GM23338 (cell line): ENCODE measurements around the gene DENR. TPM values are rescaled to one million over a fixed set of nuclear protein-coding genes. Genes with fewer than 3 reads are reported as not detected.
A peak's percentile ranks its signal among the peaks of the same experiment; 100 is the strongest.

Source experiments
- ATAC-seq: fragments of 200-7000 bp; cut with Tn5 transposase; 3 replicates; pipeline ENCODE4 v1.9.1; 2020
- DNase-seq: peaks from one replicate; pipeline ENCODE4 v3.0.0-alpha.2; 2015; ENCODE audit warnings: low spot score
- H2AFZ ChIP-seq: fragments of 200-600 bp; sonication (generic); 2 replicates; pipeline ENCODE4 v1.8.0; 2016; ENCODE audit warnings: antibody characterized with exemption, mild to moderate bottlenecking, moderate library complexity
- H3F3A ChIP-seq: fragments of 200-600 bp; sonication (generic); replicated peaks from 2 replicates; pipeline ENCODE4 v1.8.0; 2017; ENCODE audit warnings: antibody characterized with exemption, mixed run types, low read depth
- H3K27ac ChIP-seq: fragments of 200-600 bp; sonication (generic); 2 replicates; pipeline ENCODE4 v1.6.1; 2016; ENCODE audit warnings: low read depth
- H3K27me3 ChIP-seq: fragments of 200-600 bp; sonication (generic); 2 replicates; pipeline ENCODE4 v1.8.0; 2016; ENCODE audit warnings: mild to moderate bottlenecking, mixed run types, moderate library complexity; ENCODE audit not compliant: insufficient read depth
- H3K36me3 ChIP-seq: fragments of 200-600 bp; sonication (generic); 2 replicates; pipeline ENCODE4 v1.8.0; 2016; ENCODE audit warnings: mild to moderate bottlenecking; ENCODE audit not compliant: insufficient read depth
- H3K4me1 ChIP-seq: fragments of 200-600 bp; sonication (generic); 2 replicates; pipeline ENCODE4 v1.8.0; 2016; ENCODE audit warnings: mild to moderate bottlenecking, moderate library complexity; ENCODE audit not compliant: insufficient read depth
- H3K4me2 ChIP-seq: fragments of 200-600 bp; sonication (generic); 2 replicates; pipeline ENCODE4 v1.7.1; 2017; ENCODE audit warnings: mixed run types
- H3K4me3 ChIP-seq: fragments of 200-600 bp; sonication (generic); 2 replicates; pipeline ENCODE4 v1.6.1; 2016; ENCODE audit warnings: mixed run types
- H3K79me2 ChIP-seq: fragments of 200-600 bp; sonication (generic); replicated peaks from 2 replicates; pipeline ENCODE4 v1.8.0; 2017; ENCODE audit warnings: mild to moderate bottlenecking; ENCODE audit not compliant: insufficient read depth
- H3K9me2 ChIP-seq: fragments of 200-600 bp; sonication (generic); 2 replicates; pipeline ENCODE4 v1.8.0; 2017; ENCODE audit not compliant: insufficient read depth
- H4K20me1 ChIP-seq: fragments of 200-600 bp; sonication (generic); replicated peaks from 2 replicates; pipeline ENCODE4 v1.8.0; 2017; ENCODE audit warnings: mild to moderate bottlenecking; ENCODE audit not compliant: insufficient read depth
- H3K27ac Mint-ChIP-seq: 2 replicates; pipeline ENCODE4 v1.8.0; 2020; ENCODE audit warnings: inconsistent platforms, mild to moderate bottlenecking, moderate library complexity, mixed read lengths
- H3K27me3 Mint-ChIP-seq: 3 replicates; pipeline ENCODE4 v1.8.0; 2022; ENCODE audit warnings: low read depth, mild to moderate bottlenecking, moderate library complexity, mixed read lengths, inconsistent platforms; ENCODE audit not compliant: insufficient read depth, poor library complexity
- H3K36me3 Mint-ChIP-seq: 3 replicates; pipeline ENCODE4 v1.8.0; 2021; ENCODE audit warnings: low read depth, mild to moderate bottlenecking, inconsistent platforms, moderate library complexity, mixed read lengths
- H3K4me1 Mint-ChIP-seq: 3 replicates; pipeline ENCODE4 v1.8.0; 2020; ENCODE audit warnings: mild to moderate bottlenecking, inconsistent platforms, mixed read lengths
- H3K4me3 Mint-ChIP-seq: 3 replicates; pipeline ENCODE4 v1.8.0; 2021; ENCODE audit warnings: moderate library complexity, mild to moderate bottlenecking, inconsistent platforms, mixed read lengths
- H3K9me3 Mint-ChIP-seq: 3 replicates; pipeline ENCODE4 v1.8.0; 2020; ENCODE audit warnings: moderate library complexity, mild to moderate bottlenecking, inconsistent platforms, mixed read lengths
- CREB1 ChIP-seq: fragments of 250-450 bp; sonication (Bioruptor Pico); IDR thresholded peaks from 2 replicates; pipeline ENCODE4 v1.5.0; 2020; ENCODE audit warnings: low read depth, mild to moderate bottlenecking, moderate library complexity
- EZH2phosphoT487 ChIP-seq: fragments of 200-600 bp; sonication (generic); IDR thresholded peaks from one replicate; pipeline ENCODE4 v1.8.1; 2018; ENCODE audit warnings: antibody characterized with exemption; ENCODE audit not compliant: unreplicated experiment
- JUNB ChIP-seq: IDR thresholded peaks from one replicate; pipeline ENCODE4 v1.6.1; 2016; ENCODE audit warnings: antibody characterized with exemption; ENCODE audit not compliant: unreplicated experiment
- NANOG ChIP-seq: IDR thresholded peaks from 2 replicates; pipeline ENCODE4 v1.6.1; 2016; ENCODE audit warnings: antibody characterized with exemption, borderline replicate concordance
- POLR2AphosphoS5 ChIP-seq: IDR thresholded peaks from 2 replicates; pipeline ENCODE4 v1.6.1; 2016; ENCODE audit warnings: antibody characterized with exemption, low read depth
- STAT1 ChIP-seq: IDR thresholded peaks from one replicate; pipeline ENCODE4 v1.6.1; 2016; ENCODE audit warnings: antibody characterized with exemption; ENCODE audit not compliant: unreplicated experiment
- ZNF114 ChIP-seq: fragments of 250-450 bp; sonication (Bioruptor Pico); IDR thresholded peaks from 2 replicates; pipeline ENCODE4 v1.5.0; 2020; ENCODE audit warnings: mild to moderate bottlenecking, moderate library complexity
- ZNF331 ChIP-seq: fragments of 250-450 bp; sonication (Bioruptor Pico); IDR thresholded peaks from 2 replicates; pipeline ENCODE4 v1.5.0; 2020; ENCODE audit warnings: low read depth, mild to moderate bottlenecking, moderate library complexity
- polyA plus RNA-seq: library from polyadenylated mRNA; unstranded; fragments of >200 nt; fragmentation: Nextera tagmentation; extraction: Ambion mirVana; gene quantifications from 2 replicates; pipeline ENCODE4 v1.2.1, GENCODE V29; 2016
- total RNA-seq: library from RNA; depleted of rRNA; stranded (reverse); fragments of >200 nt; shearing (Covaris generic); gene quantifications from 2 replicates; pipeline ENCODE4 v1.2.3, GENCODE V29; 2014
- TF ChIP-seq, protein P1 (sequence below): IDR thresholded peaks from 2 replicates; pipeline ENCODE4 v1.6.1; 2016; ENCODE audit warnings: antibody characterized with exemption
- TF ChIP-seq, protein P2 (sequence below), 2 experiments: fragments of 200-600 bp in 1 of 2; sonication (generic) in 1 of 2; conservative IDR thresholded peaks; 2 replicates each; pipeline versions ENCODE4 v1.5.1 to v1.6.1; 2016 to 2017; ENCODE audit warnings: antibody characterized with exemption in 2 of 2, low read depth in 2 of 2, mild to moderate bottlenecking in 2 of 2, moderate library complexity in 1 of 2
- TF ChIP-seq, protein P3 (sequence below): fragments of 250-450 bp; sonication (Bioruptor Pico); IDR thresholded peaks from 2 replicates; pipeline ENCODE4 v1.5.0; 2020; ENCODE audit warnings: mild to moderate bottlenecking, moderate library complexity

DENR gene
- total and polyA plus RNA-seq, 2 experiments from 2014 or later, result 55.2 to 130 TPM

DNA sequence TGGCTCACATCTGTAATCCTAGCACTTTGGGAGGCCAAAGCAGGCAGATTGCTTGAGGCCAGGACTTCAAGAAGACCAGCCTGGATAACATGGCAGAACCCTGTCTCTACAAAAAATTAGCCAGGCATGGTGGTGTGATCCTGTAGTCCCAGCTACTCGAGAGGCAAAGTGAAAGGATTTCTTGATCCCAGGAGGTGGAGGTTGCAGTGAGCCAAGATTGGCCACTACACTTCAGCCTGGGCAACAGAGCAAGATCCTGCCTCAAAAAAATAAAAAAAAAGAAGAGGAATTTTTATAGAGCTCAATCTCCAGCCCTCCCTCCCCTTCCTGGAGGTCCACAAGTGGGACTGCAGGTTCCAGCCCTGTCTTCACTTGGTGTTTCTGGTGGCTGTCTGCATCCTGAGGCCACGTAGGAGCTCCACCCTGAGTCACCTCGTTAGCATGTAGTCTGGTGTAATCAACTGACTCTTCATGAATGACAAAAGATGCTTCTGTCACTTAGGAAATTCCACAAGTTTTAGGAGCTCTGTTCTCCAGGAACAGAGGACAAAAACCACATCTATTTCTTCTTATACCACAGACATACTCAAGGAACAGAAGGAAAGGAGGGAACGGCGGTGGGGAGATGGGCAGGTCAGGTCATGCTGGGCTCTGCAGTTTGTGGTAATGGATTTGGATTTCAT lies 37.9 kb downstream of the DENR start:
- no peak overlapping the region for H2AFZ ChIP-seq

More for the DNA sequence above, 37.9 kb downstream of the DENR start:
- Histone ChIP-seq H3K79me2 (no peaks in the 10 kb centered on the region), H3K4me1 (0 out of 2 replicates have a peak, but pooled peaks cover 5% of the 10 kb centered on the region), H3K36me3 (no peaks in the 10 kb centered on the region; the same call in 1 of the 2 replicates), H3K4me2 (no peak overlapping the region), H3K27ac (no peak overlapping the region), H4K20me1 (no peaks in the 10 kb centered on the region), H3K27me3 (no peaks in the 10 kb centered on the region), H3F3A (no peaks in the 10 kb centered on the region), H3K4me3 (no peak overlapping the region), H3K9me2 (no peaks in the 10 kb centered on the region)
- Mint-ChIP-seq H3K27ac (no peak overlapping the region), H3K27me3 (no peaks in the 10 kb centered on the region), H3K4me1 (peaks cover 3% of the 10 kb centered on the region; the same call in 2 of the 3 replicates), H3K4me3 (no peak overlapping the region; the same call in 2 of the 3 replicates), H3K9me3 (no peaks in the 10 kb centered on the region), H3K36me3 (no peaks in the 10 kb centered on the region)
- peak; percentile 36; the same call in 2 of the 3 replicates for ATAC-seq
- TF ChIP-seq CREB1, result no peak
- TF ChIP-seq NANOG, result no peak
- no peak for TF ChIP-seq ZNF331
- TF ChIP-seq STAT1, result no peak
- TF ChIP-seq EZH2phosphoT487, result no peak
- TF ChIP-seq, protein P1, sequence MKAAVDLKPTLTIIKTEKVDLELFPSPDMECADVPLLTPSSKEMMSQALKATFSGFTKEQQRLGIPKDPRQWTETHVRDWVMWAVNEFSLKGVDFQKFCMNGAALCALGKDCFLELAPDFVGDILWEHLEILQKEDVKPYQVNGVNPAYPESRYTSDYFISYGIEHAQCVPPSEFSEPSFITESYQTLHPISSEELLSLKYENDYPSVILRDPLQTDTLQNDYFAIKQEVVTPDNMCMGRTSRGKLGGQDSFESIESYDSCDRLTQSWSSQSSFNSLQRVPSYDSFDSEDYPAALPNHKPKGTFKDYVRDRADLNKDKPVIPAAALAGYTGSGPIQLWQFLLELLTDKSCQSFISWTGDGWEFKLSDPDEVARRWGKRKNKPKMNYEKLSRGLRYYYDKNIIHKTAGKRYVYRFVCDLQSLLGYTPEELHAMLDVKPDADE, result no peak
- no peak for TF ChIP-seq POLR2AphosphoS5
- TF ChIP-seq JUNB, result no peak
- TF ChIP-seq, protein P2, sequence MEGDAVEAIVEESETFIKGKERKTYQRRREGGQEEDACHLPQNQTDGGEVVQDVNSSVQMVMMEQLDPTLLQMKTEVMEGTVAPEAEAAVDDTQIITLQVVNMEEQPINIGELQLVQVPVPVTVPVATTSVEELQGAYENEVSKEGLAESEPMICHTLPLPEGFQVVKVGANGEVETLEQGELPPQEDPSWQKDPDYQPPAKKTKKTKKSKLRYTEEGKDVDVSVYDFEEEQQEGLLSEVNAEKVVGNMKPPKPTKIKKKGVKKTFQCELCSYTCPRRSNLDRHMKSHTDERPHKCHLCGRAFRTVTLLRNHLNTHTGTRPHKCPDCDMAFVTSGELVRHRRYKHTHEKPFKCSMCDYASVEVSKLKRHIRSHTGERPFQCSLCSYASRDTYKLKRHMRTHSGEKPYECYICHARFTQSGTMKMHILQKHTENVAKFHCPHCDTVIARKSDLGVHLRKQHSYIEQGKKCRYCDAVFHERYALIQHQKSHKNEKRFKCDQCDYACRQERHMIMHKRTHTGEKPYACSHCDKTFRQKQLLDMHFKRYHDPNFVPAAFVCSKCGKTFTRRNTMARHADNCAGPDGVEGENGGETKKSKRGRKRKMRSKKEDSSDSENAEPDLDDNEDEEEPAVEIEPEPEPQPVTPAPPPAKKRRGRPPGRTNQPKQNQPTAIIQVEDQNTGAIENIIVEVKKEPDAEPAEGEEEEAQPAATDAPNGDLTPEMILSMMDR (conservative IDR thresholded peaks at IDR 0.05; ENCODE audit: low read depth in 2 of 2), result no peak
- TF ChIP-seq, protein P3, sequence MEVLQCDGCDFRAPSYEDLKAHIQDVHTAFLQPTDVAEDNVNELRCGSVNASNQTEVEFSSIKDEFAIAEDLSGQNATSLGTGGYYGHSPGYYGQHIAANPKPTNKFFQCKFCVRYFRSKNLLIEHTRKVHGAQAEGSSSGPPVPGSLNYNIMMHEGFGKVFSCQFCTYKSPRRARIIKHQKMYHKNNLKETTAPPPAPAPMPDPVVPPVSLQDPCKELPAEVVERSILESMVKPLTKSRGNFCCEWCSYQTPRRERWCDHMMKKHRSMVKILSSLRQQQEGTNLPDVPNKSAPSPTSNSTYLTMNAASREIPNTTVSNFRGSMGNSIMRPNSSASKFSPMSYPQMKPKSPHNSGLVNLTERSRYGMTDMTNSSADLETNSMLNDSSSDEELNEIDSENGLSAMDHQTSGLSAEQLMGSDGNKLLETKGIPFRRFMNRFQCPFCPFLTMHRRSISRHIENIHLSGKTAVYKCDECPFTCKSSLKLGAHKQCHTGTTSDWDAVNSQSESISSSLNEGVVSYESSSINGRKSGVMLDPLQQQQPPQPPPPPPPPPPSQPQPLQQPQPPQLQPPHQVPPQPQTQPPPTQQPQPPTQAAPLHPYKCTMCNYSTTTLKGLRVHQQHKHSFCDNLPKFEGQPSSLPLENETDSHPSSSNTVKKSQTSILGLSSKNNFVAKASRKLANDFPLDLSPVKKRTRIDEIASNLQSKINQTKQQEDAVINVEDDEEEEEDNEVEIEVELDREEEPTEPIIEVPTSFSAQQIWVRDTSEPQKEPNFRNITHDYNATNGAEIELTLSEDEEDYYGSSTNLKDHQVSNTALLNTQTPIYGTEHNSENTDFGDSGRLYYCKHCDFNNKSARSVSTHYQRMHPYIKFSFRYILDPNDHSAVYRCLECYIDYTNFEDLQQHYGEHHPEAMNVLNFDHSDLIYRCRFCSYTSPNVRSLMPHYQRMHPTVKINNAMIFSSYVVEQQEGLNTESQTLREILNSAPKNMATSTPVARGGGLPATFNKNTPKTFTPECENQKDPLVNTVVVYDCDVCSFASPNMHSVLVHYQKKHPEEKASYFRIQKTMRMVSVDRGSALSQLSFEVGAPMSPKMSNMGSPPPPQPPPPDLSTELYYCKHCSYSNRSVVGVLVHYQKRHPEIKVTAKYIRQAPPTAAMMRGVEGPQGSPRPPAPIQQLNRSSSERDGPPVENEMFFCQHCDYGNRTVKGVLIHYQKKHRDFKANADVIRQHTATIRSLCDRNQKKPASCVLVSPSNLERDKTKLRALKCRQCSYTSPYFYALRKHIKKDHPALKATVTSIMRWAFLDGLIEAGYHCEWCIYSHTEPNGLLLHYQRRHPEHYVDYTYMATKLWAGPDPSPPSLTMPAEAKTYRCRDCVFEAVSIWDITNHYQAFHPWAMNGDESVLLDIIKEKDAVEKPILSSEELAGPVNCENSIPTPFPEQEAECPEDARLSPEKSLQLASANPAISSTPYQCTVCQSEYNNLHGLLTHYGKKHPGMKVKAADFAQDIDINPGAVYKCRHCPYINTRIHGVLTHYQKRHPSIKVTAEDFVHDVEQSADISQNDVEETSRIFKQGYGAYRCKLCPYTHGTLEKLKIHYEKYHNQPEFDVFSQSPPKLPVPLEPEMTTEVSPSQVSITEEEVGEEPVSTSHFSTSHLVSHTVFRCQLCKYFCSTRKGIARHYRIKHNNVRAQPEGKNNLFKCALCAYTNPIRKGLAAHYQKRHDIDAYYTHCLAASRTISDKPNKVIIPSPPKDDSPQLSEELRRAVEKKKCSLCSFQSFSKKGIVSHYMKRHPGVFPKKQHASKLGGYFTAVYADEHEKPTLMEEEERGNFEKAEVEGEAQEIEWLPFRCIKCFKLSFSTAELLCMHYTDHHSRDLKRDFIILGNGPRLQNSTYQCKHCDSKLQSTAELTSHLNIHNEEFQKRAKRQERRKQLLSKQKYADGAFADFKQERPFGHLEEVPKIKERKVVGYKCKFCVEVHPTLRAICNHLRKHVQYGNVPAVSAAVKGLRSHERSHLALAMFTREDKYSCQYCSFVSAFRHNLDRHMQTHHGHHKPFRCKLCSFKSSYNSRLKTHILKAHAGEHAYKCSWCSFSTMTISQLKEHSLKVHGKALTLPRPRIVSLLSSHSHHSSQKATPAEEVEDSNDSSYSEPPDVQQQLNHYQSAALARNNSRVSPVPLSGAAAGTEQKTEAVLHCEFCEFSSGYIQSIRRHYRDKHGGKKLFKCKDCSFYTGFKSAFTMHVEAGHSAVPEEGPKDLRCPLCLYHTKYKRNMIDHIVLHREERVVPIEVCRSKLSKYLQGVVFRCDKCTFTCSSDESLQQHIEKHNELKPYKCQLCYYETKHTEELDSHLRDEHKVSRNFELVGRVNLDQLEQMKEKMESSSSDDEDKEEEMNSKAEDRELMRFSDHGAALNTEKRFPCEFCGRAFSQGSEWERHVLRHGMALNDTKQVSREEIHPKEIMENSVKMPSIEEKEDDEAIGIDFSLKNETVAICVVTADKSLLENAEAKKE (CRISPR knock-in tag), result no peak
- TF ChIP-seq ZNF114, result no peak
- peak; percentile 44 for DNase-seq
